ENCODE measurements around the gene C15orf39.

DNA sequence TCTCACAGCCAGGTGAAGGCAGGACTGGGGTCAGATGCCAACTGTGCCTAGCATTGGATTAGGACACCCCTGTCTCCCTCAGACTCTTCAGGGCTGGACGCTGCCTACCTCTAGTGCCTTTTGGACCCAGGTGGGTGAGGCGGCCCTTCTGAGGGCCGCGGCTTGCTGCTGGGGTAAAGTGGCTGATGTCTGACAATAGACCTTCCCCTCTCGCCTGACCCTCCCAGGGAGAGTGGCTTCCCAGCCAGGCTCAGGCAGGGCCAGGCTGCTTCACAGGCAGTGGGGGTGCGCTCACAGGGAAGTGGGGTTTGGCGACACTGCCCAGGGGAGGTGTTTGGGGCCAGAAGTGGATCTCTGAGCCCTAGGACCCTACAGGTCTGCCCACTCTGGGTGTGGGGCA, 43.3 kb upstream of the C15orf39 start:
- TF ChIP-seq, protein P1, sequence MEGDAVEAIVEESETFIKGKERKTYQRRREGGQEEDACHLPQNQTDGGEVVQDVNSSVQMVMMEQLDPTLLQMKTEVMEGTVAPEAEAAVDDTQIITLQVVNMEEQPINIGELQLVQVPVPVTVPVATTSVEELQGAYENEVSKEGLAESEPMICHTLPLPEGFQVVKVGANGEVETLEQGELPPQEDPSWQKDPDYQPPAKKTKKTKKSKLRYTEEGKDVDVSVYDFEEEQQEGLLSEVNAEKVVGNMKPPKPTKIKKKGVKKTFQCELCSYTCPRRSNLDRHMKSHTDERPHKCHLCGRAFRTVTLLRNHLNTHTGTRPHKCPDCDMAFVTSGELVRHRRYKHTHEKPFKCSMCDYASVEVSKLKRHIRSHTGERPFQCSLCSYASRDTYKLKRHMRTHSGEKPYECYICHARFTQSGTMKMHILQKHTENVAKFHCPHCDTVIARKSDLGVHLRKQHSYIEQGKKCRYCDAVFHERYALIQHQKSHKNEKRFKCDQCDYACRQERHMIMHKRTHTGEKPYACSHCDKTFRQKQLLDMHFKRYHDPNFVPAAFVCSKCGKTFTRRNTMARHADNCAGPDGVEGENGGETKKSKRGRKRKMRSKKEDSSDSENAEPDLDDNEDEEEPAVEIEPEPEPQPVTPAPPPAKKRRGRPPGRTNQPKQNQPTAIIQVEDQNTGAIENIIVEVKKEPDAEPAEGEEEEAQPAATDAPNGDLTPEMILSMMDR (IDR thresholded peaks at IDR 0.05; ENCODE audit: low read length), result no peak
- no peak for TF ChIP-seq EZH2 (IDR thresholded peaks at IDR 0.05; ENCODE audit: borderline replicate concordance, low read length)

All from OCI-LY1 (cell line).